ENCODE data around the gene CACNA1I. TPM values are rescaled to one million over a fixed set of nuclear protein-coding genes. Genes with fewer than 3 reads are reported as not detected.

CACNA1I gene
- polyA plus RNA-seq, 1 of the 3 experiments (the other 2 are of a cell fraction) = not detected

DNA sequence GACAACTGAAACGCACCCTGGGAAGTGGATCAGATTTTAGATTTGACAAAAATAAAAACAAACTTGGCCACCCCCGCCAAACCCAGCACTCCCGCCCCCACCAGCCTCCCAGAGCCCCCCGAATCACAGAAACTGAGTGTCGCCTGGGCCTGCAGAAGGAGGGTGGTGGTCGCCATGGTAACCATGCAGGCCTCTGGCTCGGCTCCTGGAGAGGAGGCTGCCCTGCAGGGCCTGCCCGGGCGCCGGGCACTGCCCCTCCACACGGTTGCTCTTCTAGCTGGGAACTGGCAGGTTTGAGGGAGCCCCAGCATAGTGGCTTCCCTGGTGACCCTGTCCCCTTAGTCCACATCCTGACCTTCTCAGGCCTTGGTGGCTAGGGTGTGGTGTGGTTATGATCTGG is 19.3 kb downstream of the CACNA1I start:
- Histone ChIP-seq H3K79me2 (ENCODE audit: insufficient read depth) (no peaks in the 10 kb centered on the region), H3K9me2 (no peaks in the 10 kb centered on the region), H3K9ac (no peak overlapping the region), H3K36me3 (replicated peaks in 1 of 2; ENCODE audit: control insufficient read depth in 1 of 2, insufficient read depth in 2 of 2, low read length in 1 of 2) (no peaks in the 10 kb centered on the region), H3F3A (replicated peaks; ENCODE audit: insufficient read depth) (no peaks in the 10 kb centered on the region), H3K4me3 (ENCODE audit: low read depth in 2 of 2, low read length in 1 of 2) (no peak overlapping the region), H2AFZ (ENCODE audit: low read depth) (no peak overlapping the region), H4K20me1 (ENCODE audit: insufficient read depth) (no peaks in the 10 kb centered on the region), H3K4me2 (no peak overlapping the region), H3K27me3 (ENCODE audit: insufficient read depth) (no peaks in the 10 kb centered on the region), H3K9me3 (no peaks in the 10 kb centered on the region), H3K4me1 (ENCODE audit: control insufficient read depth in 1 of 2, insufficient read depth in 2 of 2, low read depth in 1 of 2, low read length in 1 of 2) (peaks cover 0 to 19% of the 10 kb centered on the region in 2 experiments; a peak in 1 of 4 replicates), H3K27ac (ENCODE audit: low read depth in 2 of 2, low read length in 1 of 2) (no peak overlapping the region; a peak in 1 of 4 replicates)
- peak; percentile 63 for DNase-seq
- ChIA-PET POLR2A (no interaction called here), CTCF (interaction anchor here (0.8 to 1.2 kb wide), 4 partner anchors 14 to 447 kb away, joined by 3 read pairs; no protein-coding TSS in a partner anchor)
- TF ChIP-seq YY1 (IDR thresholded peaks at IDR 0.05; ENCODE audit: low read depth) = no peak
- TF ChIP-seq NFIC (IDR thresholded peaks at IDR 0.05; ENCODE audit: borderline replicate concordance) = no peak
- WGBS (ENCODE audit: low lambda C conversion rate) = no CpG with 5 or more reads among the region's 11 CpGs

DNA sequence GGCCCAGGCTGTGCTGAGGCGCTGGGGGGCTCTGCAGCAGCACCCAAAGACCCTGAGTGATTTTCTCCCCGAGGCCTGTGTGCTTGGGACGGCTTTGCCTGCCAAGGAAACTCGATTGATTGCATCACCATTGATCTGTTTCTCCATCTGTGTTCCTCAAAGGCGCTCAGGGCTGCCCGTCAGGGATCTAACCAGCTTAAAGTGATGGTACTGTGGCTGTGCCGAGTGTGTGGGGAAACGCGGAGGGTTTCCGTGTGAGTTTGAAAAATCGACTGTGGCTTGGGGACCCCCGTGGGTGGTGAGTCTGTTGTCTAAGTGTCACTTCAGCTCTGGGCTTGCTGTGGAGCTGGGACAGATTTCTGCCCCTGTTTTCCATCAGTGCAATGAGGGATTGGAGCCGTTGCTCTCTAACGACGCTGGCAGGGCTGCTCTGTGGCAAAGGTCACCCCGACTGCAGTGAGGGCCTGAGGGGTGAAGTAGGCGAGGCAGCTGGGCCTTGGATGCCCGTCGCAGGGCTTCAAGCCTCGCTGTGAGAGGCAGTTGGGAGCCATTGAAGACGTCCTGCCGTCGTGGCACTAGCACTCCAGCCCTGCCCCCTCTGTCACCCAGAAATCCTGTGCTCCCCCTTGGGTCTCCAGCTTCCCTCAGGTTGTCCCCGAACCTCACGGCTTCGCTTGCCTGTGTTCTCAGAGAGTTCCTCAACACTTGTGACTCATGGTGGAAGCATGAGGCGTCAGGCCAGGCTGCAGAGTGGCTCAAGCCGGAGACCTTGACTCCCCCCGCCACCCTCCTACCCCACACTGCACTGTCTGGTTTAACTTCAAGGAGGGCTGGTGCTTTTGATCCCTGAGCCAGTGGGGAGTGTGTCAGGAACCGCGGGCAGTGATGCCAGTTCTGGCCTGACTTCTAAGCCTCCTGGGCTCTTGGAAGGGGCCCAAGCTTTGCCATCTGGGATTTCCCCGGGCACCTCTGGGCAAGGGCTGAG is 21.8 kb downstream of the CACNA1I start:
- ChIA-PET POLR2A (no interaction called here), CTCF (interaction anchor here (1.3 to 1.6 kb wide), 3 partner anchors 34 to 57 kb away, joined by 3 to 4 read pairs (median 3); no protein-coding TSS in a partner anchor)
- Histone ChIP-seq H3K4me1 (ENCODE audit: control insufficient read depth in 1 of 2, insufficient read depth in 2 of 2, low read depth in 1 of 2, low read length in 1 of 2) (peaks cover 0 to 19% of the 10 kb centered on the region in 2 experiments; a peak in 1 of 4 replicates), H3K9ac (no peak overlapping the region), H3K9me3 (no peaks in the 10 kb centered on the region), H2AFZ (ENCODE audit: low read depth) (no peak overlapping the region), H3K27me3 (ENCODE audit: insufficient read depth) (no peaks in the 10 kb centered on the region), H3K4me3 (ENCODE audit: low read depth in 2 of 2, low read length in 1 of 2) (no peak overlapping the region), H3F3A (replicated peaks; ENCODE audit: insufficient read depth) (no peaks in the 10 kb centered on the region), H3K79me2 (ENCODE audit: insufficient read depth) (no peaks in the 10 kb centered on the region), H3K4me2 (peak overlapping the region; percentile 50; the same call in 1 of the 2 replicates), H3K27ac (ENCODE audit: low read depth in 2 of 2, low read length in 1 of 2) (no peak overlapping the region; a peak in 1 of 4 replicates), H4K20me1 (ENCODE audit: insufficient read depth) (no peaks in the 10 kb centered on the region), H3K9me2 (no peaks in the 10 kb centered on the region), H3K36me3 (replicated peaks in 1 of 2; ENCODE audit: control insufficient read depth in 1 of 2, insufficient read depth in 2 of 2, low read length in 1 of 2) (no peaks in the 10 kb centered on the region)
- WGBS (ENCODE audit: low lambda C conversion rate) = 29% methylated on average over 13 of the region's 32 CpGs
- peak; percentile 49 for DNase-seq
- no peak for TF ChIP-seq MEF2A (IDR thresholded peaks at IDR 0.05; ENCODE audit: borderline replicate concordance, low read depth)
- no peak for TF ChIP-seq RCOR1 (IDR thresholded peaks at IDR 0.05; ENCODE audit: low read length)
- no peak for TF ChIP-seq SIN3A (IDR thresholded peaks at IDR 0.05; ENCODE audit: borderline replicate concordance, low read depth, low read length)
- TF ChIP-seq, protein P1, sequence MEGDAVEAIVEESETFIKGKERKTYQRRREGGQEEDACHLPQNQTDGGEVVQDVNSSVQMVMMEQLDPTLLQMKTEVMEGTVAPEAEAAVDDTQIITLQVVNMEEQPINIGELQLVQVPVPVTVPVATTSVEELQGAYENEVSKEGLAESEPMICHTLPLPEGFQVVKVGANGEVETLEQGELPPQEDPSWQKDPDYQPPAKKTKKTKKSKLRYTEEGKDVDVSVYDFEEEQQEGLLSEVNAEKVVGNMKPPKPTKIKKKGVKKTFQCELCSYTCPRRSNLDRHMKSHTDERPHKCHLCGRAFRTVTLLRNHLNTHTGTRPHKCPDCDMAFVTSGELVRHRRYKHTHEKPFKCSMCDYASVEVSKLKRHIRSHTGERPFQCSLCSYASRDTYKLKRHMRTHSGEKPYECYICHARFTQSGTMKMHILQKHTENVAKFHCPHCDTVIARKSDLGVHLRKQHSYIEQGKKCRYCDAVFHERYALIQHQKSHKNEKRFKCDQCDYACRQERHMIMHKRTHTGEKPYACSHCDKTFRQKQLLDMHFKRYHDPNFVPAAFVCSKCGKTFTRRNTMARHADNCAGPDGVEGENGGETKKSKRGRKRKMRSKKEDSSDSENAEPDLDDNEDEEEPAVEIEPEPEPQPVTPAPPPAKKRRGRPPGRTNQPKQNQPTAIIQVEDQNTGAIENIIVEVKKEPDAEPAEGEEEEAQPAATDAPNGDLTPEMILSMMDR (IDR thresholded peaks at IDR 0.05) = no peak
- TF ChIP-seq RAD21 (IDR thresholded peaks at IDR 0.05; ENCODE audit: low read length) = no peak
- TF ChIP-seq, protein P2, sequence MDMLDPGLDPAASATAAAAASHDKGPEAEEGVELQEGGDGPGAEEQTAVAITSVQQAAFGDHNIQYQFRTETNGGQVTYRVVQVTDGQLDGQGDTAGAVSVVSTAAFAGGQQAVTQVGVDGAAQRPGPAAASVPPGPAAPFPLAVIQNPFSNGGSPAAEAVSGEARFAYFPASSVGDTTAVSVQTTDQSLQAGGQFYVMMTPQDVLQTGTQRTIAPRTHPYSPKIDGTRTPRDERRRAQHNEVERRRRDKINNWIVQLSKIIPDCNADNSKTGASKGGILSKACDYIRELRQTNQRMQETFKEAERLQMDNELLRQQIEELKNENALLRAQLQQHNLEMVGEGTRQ (IDR thresholded peaks at IDR 0.05; ENCODE audit: borderline replicate concordance, low read depth, low read length) = no peak
- TF ChIP-seq RXRA (IDR thresholded peaks at IDR 0.05; ENCODE audit: borderline replicate concordance, low read depth) = no peak
- TF ChIP-seq FOSL2 (IDR thresholded peaks at IDR 0.05; ENCODE audit: borderline replicate concordance, low read depth) = peak; percentile 59; the same call in 1 of the 2 replicates
- no peak for TF ChIP-seq REST (IDR thresholded peaks at IDR 0.05; ENCODE audit: low read depth, low read length)
- no peak for TF ChIP-seq TEAD4 (IDR thresholded peaks at IDR 0.05; ENCODE audit: borderline replicate concordance, insufficient read depth)
- no peak for TF ChIP-seq FOXJ3 (CRISPR knock-in tag; IDR thresholded peaks at IDR 0.05)
- TF ChIP-seq, protein P3, sequence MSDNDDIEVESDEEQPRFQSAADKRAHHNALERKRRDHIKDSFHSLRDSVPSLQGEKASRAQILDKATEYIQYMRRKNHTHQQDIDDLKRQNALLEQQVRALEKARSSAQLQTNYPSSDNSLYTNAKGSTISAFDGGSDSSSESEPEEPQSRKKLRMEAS (IDR thresholded peaks at IDR 0.05; ENCODE audit: low read depth) = 0 out of 2 replicates have a peak, but pooled peaks have one; percentile 41
- TF ChIP-seq TAF1 (IDR thresholded peaks at IDR 0.05; ENCODE audit: borderline replicate concordance, low read depth, low read length) = no peak
- no peak for TF ChIP-seq SMC3 (IDR thresholded peaks at IDR 0.05; ENCODE audit: low read depth, low read length)
- no peak for TF ChIP-seq GABPA (IDR thresholded peaks at IDR 0.05; ENCODE audit: low read depth)

All from SK-N-SH (cell line).